Measurements from ENCODE around the gene ENTPD2. TPM values are rescaled to one million over a fixed set of nuclear protein-coding genes. Genes with fewer than 3 reads are reported as not detected.

The ENTPD2 gene
- total RNA-seq, 4 donors from 2014 or later = 5.0 to 53.8 (median 28.9) TPM

- no peak for TF ChIP-seq CTCF (IDR thresholded peaks at IDR 0.05)
- no peak for TF ChIP-seq POLR2A (IDR thresholded peaks at IDR 0.05)
- H3K27me3 ChIP-seq = peaks cover 0 to 8% of the 10 kb centered on the region in 2 donors
- peaks cover 0 to 44% (median 14%) of the 10 kb centered on the region in 4 donors for H3K4me1 ChIP-seq
- H3K27ac ChIP-seq = peak overlapping the region in 1 of 4 donors; percentile 72
- no peak for DNase-seq
- H3K9me3 ChIP-seq = no peaks in the 10 kb centered on the region
- no peaks in the 10 kb centered on the region for H3K36me3 ChIP-seq
- peak overlapping the region in 1 of 4 donors; percentile 69 for H3K4me3 ChIP-seq
Observed at GRCh38 chr9:137068539-137069507, 15.0 kb upstream of the ENTPD2 start.

GRCh38 chr9:137067860-137068538, 14.1 kb upstream of the ENTPD2 start:
- peaks cover 0 to 8% of the 10 kb centered on the region in 2 donors for H3K27me3 ChIP-seq
- no peaks in the 10 kb centered on the region for H3K36me3 ChIP-seq
- peaks cover 0 to 40% (median 14%) of the 10 kb centered on the region in 4 donors for H3K4me1 ChIP-seq
- TF ChIP-seq CTCF (IDR thresholded peaks at IDR 0.05) = peak; percentile 75 to 89 (median 85)
- no peak for TF ChIP-seq POLR2A (IDR thresholded peaks at IDR 0.05)
- peak overlapping the region in 1 of 4 donors; percentile 72 for H3K27ac ChIP-seq
- peak; percentile 74 to 92 (median 91) for DNase-seq
- H3K9me3 ChIP-seq = no peaks in the 10 kb centered on the region
- no peak overlapping the region for H3K4me3 ChIP-seq

GRCh38 chr9:137066096-137066861, 12.4 kb upstream of the ENTPD2 start:
- Histone ChIP-seq H3K4me3 (no peak overlapping the region), H3K9me3 (no peaks in the 10 kb centered on the region), H3K27me3 (peaks cover 0 to 8% of the 10 kb centered on the region in 2 donors), H3K4me1 (peaks cover 0 to 37% (median 14%) of the 10 kb centered on the region in 4 donors), H3K27ac (no peak overlapping the region), H3K36me3 (no peaks in the 10 kb centered on the region)
- TF ChIP-seq POLR2A (IDR thresholded peaks at IDR 0.05) (no peak), CTCF (IDR thresholded peaks at IDR 0.05) (no peak)
- DNase-seq = no peak

- Histone ChIP-seq H3K9me3 (no peaks in the 10 kb centered on the region), H3K4me1 (peaks cover 0 to 31% (median 10%) of the 10 kb centered on the region in 4 donors), H3K4me3 (no peak overlapping the region), H3K36me3 (no peaks in the 10 kb centered on the region), H3K27me3 (peaks cover 0 to 8% of the 10 kb centered on the region in 2 donors), H3K27ac (no peak overlapping the region)
- TF ChIP-seq CTCF (IDR thresholded peaks at IDR 0.05) (no peak), POLR2A (IDR thresholded peaks at IDR 0.05) (no peak)
- no peak for DNase-seq
Observed at GRCh38 chr9:137065336-137065967, 11.6 kb upstream of the ENTPD2 start.

- Histone ChIP-seq H3K27me3 (peaks cover 0 to 8% of the 10 kb centered on the region in 2 donors), H3K27ac (no peak overlapping the region), H3K9me3 (no peaks in the 10 kb centered on the region), H3K36me3 (no peaks in the 10 kb centered on the region), H3K4me3 (no peak overlapping the region), H3K4me1 (peaks cover 0 to 27% (median 7%) of the 10 kb centered on the region in 4 donors)
- TF ChIP-seq CTCF (IDR thresholded peaks at IDR 0.05) (no peak), POLR2A (IDR thresholded peaks at IDR 0.05) (no peak)
- no peak for DNase-seq
Observed at GRCh38 chr9:137064880-137065164, 11.0 kb upstream of the ENTPD2 start.
